Anterior cingulate cortex (tissue), 58 donors: ENCODE results near the gene ACTR2.

Experiments used
- DNase-seq, 58 donors: peaks; one replicate each; lab custom pipeline; 2025; lab: John Stamatoyannopoulos, UW

Gene ACTR2

GRCh38 chr2:65277118-65277517 is 49.5 kb downstream of the ACTR2 start:
- DNase-seq: no peak

DNA sequence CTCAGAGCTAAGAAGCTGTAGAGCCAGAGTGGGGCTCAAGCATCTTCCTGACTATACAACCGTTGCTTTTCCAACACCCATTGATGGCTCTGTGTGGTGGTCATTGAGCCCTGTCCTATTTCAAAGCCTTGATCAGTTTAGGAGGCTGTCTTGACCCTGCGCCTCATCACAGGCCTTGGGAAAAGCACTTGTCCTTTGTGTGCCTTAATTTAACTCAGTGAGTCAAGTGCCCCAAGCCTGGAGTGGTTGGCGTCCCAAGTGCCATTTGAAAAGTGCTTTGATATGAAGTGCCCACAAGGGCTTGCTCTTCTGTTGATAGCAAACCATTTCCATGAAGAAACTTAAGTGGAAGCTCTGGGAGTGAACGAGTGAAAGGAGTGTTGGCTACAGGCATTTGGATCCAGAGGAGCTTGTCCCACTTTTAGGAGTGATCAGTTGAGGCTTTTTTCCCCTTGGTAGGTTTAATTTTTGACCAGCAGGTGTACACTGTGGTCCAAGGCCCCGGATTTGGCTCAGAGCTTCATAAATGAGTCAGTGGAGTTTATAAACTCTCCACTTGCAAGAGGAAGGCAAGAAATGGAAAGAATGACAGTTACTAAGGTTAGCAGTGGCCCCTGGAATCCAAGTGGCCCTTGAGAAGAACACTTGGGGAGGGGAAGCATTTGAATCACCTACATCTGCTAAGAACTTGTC is 50.3 kb downstream of the ACTR2 start:
- no peak for DNase-seq

- DNase-seq: no peak
Observed at GRCh38 chr2:65278531-65278981, 50.9 kb downstream of the ACTR2 start.

DNA sequence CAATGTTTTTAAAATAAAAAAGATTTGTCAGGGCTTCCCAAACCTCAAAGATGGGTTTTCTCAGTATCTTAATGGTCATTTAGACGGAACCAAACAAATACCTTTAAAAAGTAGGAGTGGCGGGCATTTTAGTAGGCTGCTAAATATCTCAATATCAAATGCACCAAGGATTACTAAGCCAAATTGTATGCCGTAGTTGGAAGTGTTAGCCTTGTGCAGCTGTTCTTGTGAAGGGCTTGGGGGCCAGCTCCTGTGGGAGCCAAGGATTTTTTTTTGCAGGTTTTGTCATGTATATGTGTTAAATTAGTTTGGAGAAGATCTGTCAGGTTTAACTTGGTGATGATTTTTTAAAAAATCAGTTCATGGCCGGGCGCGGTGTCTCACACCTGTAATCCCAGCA is 52.1 kb downstream of the ACTR2 start:
- no peak for DNase-seq

DNA sequence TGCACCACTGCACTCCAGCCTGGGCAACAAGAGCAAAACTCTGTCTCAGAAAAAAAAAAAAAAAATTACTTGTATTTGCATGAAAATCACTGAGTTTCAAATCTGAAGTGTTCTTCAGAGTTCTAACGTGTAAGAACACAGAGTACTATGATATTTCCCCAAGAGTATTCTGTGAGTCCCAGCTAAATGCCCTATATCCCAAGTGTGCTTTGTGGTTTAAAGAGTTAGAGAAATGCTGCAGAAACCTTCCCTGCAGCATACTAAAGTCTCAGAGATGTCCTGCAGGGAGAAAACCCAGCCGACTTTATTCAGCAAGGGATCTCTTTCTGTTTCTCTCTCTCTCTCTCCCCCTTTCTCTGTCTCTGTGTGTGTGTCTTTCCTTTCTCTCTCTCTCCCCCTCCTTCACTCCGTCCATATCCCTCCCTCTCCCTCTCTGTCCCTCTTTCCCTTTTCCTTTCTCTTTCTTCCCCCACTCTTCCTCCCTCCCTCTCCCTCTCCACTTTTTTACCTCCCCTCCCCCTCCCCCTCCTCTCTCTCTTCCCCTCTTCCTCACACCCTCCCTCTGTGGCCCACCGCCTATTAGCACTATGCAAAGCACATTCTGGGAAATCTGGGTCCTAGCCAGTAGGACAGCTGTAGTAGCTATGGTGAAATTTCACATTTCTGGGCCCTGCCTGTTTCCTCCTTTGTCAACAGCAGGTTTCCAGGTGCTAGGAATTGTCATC is 54.2 kb downstream of the ACTR2 start:
- no peak for DNase-seq

GRCh38 chr2:65282477-65283053 is 54.9 kb downstream of the ACTR2 start:
- DNase-seq: peak in 6 of 58 donors; percentile 2 to 16 (median 8)

DNA sequence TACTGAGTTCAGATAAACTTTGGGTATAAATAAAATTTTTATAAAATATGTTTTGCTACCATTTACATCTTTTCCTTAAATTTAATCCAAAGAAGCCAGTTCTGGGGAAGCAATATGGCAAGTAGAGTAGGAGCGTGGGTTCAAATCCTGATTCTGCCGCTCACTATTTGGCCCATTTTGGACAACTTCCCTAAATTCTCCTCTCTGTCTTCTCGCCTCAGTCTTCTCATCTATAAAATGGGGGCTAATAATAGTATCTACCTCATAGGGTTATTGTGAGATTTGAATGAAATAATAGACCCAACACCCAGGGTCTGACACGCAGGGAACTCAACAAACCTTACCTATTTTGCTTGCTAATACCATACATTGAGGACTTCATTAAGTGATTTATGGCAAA is 59.7 kb downstream of the ACTR2 start:
- DNase-seq: no peak

DNA sequence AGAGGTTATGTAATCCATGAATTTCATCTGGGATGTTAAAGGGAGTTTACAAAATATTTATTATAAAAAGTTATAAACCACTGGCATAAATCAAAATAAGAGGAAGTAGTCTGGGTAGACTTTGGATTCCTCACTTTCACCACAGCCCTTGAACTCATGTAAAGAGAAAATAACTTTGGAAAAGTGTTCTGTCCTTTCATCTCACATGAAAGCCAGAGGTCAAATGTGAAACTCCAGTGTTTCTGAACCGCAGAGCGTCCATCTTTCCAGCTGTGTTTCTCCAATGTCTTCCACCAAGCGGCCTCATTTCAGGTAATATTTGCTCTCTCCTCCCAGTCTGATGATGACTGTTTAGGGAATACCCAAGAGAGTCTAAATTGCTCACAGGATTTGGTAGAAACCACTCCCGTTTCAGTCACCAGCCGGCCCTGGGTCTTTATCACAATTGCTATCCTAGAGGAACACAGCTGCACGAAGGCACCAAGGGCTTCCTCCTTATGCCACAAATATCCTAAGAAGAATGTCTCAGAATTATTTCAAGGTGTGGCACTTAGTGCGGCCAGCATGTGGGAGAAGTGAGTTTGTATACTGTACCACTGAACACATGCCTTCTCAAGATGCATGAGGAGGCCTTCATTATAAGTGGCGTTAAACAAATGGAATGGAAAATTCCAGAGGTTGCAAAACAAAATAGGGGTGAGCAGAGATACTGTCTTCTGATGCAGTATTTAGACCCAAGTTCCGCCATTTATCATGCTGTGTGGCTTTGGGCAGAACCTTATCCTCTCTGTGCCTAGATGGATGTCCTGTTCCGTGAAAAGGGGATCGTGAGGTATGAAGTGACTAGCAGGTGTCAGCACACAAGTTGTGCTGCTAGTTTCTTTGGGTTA is 63.8 kb downstream of the ACTR2 start:
- no peak for DNase-seq

- DNase-seq: no peak
Observed at GRCh38 chr2:65292106-65292400, 64.4 kb downstream of the ACTR2 start.

- peak in 2 of 58 donors; percentile 18 to 34 for DNase-seq
Observed at GRCh38 chr2:65292461-65293011, 64.9 kb downstream of the ACTR2 start.

GRCh38 chr2:65293376-65293775 is 65.7 kb downstream of the ACTR2 start:
- no peak for DNase-seq

DNA sequence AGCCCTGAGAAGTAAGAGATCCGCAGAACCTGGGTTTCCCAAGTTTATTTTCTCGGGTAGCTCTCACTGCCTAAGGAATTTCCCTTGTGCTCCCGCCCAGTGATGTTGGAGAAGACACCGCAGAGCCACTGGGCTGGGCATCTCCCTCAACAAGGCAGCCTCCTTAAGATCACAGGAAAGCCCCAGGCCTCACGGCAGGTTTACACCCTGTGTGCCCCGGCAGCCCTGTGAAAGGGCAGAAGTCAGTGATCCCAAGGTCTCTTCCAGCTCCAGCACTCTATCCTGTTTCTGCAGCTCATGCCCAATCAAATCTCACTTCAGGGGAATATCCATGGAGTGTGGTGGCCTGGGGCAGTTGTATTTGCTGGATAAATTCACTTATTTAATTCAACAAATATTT is 66.5 kb downstream of the ACTR2 start:
- no peak for DNase-seq

DNA sequence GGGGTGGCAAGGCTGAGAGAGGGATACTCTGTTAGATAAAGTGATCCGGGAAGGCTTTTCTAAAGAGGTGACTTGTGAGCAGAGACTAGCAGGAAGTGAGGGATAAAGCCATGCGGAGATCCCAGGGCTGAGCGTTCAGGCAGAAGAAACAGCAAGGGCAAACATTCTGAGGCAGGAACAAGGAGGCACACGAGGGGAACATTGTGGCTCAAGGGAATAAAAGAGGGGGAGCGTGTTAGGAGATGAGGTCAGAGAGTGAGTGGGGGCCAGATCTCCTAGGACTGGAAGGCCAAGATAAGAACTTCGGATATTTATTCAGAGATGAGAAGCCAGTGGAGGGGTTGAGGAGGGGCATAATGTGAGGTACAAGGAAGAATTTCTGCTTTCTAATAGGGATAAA is 67.1 kb downstream of the ACTR2 start:
- no peak for DNase-seq

DNA sequence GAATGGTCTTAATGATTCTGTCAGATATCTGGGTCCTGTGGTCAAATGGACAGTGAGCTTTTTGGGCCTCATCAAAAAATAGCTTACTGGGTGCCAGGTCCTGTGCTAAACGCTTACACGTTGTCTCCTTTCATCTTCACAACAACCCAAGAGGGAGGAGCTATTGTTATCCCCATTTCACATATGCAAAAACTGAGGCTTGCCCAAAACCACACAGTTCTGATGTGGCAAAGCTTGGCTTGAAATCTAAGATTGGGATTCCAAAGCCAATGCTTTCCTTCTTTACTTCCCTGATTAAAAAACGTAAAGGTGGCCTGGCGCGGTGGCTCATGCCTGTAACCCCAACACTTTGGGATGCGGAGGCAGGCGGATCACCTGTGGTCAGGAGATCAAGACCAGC is 69.3 kb downstream of the ACTR2 start:
- no peak for DNase-seq

DNA sequence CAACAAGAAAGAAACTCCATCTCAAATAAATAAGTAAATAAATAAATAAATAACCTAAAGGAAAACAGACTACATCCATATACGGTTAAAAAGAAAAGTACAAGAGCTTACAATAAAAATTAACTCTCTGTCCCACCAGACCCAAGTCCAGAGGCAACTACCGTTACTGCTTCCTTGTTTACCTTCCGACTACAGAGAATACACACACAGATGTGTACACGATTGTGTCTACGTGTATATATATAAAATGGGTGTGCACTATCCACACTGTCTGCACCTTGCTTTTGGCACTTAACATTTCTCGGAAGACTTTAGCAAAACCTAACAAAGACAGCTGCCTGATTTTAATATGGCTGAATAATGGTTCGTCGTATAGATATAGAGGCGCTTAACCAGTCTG is 69.9 kb downstream of the ACTR2 start:
- DNase-seq: no peak

DNA sequence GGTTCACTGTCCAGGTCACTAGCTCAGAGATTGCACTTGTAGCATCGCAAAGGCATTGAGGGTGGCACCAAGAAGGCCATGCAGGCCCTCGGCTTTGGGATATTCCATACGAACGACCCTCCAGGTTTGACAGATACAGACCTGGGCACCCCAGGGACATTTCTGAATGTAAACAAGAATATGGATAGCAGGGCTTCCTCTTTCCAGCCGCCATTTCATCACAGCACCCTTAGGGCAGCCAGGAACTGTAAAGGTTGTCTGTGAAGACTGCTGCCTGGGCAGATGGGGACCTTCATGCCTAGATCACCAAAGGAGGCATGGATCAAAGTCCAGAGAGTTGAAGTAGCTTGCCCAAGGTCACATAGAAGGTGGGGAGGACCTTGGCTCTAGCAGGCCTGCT is 70.5 kb downstream of the ACTR2 start:
- DNase-seq: no peak

- DNase-seq: no peak
Observed at GRCh38 chr2:65299246-65299645, 71.6 kb downstream of the ACTR2 start.

DNA sequence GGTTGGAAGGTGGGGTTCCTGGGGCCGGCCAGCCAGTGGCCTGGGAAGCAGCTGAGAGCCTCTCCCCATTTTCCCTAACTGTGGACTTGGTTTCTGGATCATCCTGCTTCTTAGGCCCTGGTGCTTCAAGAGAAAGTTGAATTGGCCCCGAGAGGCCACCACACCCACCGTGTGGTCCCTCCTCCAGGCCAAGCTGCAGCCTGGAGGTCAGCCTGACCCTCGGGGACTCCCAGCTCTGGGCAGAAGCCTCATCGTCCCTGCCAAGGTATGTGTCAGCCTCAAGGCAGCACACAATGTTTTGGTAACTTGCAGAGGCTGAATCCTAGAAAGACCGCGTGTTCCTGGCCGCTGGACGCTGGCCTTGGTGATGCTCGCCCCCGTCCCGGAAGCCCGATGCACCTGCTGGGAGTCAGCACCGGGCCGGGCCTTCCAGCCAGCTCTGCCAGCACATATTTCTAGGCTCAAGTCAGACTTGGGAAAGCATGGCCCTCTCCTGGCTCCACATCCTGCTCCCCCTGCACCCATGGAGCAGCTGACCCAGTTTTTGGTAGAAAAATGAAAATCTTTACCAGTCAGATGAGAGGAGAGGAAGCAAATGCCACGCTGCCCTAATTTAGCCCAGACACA is 72.6 kb downstream of the ACTR2 start:
- DNase-seq: peak in 44 of 58 donors; percentile 9 to 85 (median 40)

DNA sequence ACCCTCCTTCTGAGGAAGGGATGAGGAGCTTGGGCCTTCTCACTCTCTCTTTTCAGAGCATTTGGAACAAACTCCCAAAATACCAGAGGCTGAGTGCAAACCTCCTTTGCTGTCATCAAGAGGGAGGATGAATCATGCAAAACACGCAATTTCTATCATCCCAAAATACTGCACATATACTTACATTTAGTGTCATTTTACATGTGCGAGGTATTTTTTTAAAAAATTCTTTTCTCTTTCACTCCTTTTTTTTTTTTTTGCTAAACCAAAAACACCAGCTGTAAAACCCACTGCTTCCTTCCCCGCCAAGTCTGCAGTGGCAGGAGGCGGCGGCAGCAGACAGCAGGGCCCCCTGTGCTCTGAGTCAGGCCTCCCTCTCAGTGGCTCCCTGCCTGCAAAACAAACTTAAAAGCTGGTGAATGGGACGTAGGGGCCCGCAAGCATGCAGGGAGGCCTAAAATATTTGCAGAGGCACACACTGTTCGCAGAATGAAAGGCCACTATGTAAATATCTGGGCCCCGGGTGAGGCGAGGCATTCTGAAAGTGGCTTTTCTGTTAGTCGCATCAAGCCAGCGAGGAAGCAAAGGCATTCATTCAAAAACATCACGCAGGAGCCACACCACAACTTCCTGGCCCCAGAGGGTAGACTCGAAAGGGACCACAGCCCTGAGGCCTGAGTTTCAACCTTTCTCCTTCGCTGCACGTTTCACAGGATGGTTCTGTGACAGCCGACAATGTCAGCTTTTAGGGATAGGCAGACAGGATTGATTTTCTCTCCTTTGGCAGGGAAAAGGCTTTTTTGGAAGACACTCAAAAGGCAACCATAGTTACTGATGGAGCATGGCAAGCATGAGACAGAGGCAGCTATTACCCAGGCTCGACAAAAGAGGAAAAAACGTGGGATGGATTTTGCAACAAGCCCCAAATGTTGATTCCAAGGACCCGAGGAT is 73.4 kb downstream of the ACTR2 start:
- DNase-seq: peak in 55 of 58 donors; percentile 19 to 87 (median 59)
